Activated CD8-positive, alpha-beta memory T cell treated with anti-CD3 and anti-CD28 coated beads, Interleukin-2, amount 10 ng/mL, durations not matched to agents 7 days and 5 days (primary cell): ENCODE data around the gene RALGAPA1. TPM values are rescaled to one million over a fixed set of nuclear protein-coding genes. Genes with fewer than 3 reads are reported as not detected.
"Not testable (repeated sequence)": the region's sequence is repeated elsewhere in the genome, so short reads cannot be mapped to it uniquely, and the experiment has no call there.

Source experiments
- ATAC-seq: fragments of 150-1000 bp; cut with Tn5 transposase; one replicate; pipeline ENCODE4 v1.10.0; 2021; ENCODE audit warnings: moderate library complexity
- CTCF ChIA-PET: fragments of 350-600 bp; sonication (Branson Sonifier 250); formaldehyde crosslinking; loops from one replicate; lab custom pipeline; 2021; ENCODE audit warnings: antibody characterized with exemption; lab: Charles Lee
- DNase-seq: peaks from one replicate; pipeline ENCODE4 v3.0.0-alpha.2; 2020
- H3K27ac Mint-ChIP-seq: one replicate; pipeline ENCODE4 v1.8.0; 2021; ENCODE audit warnings: mild to moderate bottlenecking, mixed read lengths
- H3K27me3 Mint-ChIP-seq: one replicate; pipeline ENCODE4 v1.8.0; 2021; ENCODE audit warnings: mixed read lengths
- H3K36me3 Mint-ChIP-seq: one replicate; pipeline ENCODE4 v1.8.0; 2021; ENCODE audit warnings: mild to moderate bottlenecking, mixed read lengths
- H3K4me1 Mint-ChIP-seq: one replicate; pipeline ENCODE4 v1.8.0; 2021; ENCODE audit warnings: mixed read lengths
- H3K4me3 Mint-ChIP-seq: one replicate; pipeline ENCODE4 v1.8.0; 2021; ENCODE audit warnings: mild to moderate bottlenecking, moderate library complexity, mixed read lengths
- H3K9me3 Mint-ChIP-seq: one replicate; pipeline ENCODE4 v1.8.0; 2022; ENCODE audit warnings: low read depth, mixed read lengths
- total RNA-seq, 2 experiments: library from RNA; stranded (reverse); gene quantifications; one replicate each; pipeline ENCODE4 v1.2.3, GENCODE V29; 2021

RALGAPA1 gene
- total RNA-seq, 2 experiments from 2014 or later, result 29.3 to 34.8 TPM

- no peak overlapping the region for H3K27ac Mint-ChIP-seq
- H3K27me3 Mint-ChIP-seq, result no peaks in the 10 kb centered on the region
- no peak overlapping the region for H3K4me3 Mint-ChIP-seq
- CTCF ChIA-PET, result no interaction called here
- ATAC-seq (no peak), DNase-seq (no peak)
- peaks cover 4% of the 10 kb centered on the region for H3K4me1 Mint-ChIP-seq
- H3K9me3 Mint-ChIP-seq, result no peaks in the 10 kb centered on the region
- peaks cover 34% of the 10 kb centered on the region for H3K36me3 Mint-ChIP-seq
Observed at GRCh38 chr14:35607380-35607779, 201.7 kb downstream of the RALGAPA1 start.

DNA sequence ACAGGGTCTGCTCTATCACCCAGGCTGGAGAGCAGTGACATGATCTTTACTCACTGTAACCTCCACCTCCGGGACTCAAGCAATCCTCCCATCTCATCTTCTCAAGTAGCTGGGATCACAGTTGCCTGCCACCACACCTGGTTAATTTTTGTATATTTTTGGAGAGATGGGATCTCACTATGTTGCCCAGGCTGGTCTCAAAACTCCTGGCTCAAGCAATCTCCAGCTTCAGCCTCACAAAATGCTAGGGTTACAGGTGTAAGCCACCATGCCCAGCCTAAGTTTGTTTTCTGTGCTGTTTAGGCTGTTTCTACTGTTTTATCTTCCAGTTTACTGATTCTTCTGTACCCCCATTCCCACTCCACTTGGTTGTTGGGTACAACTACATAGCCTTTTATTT, 208.8 kb downstream of the RALGAPA1 start:
- Mint-ChIP-seq H3K27ac (no peak overlapping the region), H3K27me3 (no peaks in the 10 kb centered on the region), H3K9me3 (peaks cover 5% of the 10 kb centered on the region), H3K4me3 (no peak overlapping the region), H3K4me1 (no peaks in the 10 kb centered on the region), H3K36me3 (peaks cover 33% of the 10 kb centered on the region)
- CTCF ChIA-PET, result interaction anchor here (0.8 kb wide), 1 partner anchor 15 kb away, joined by 3 read pairs; no protein-coding TSS in a partner anchor
- DNase-seq, result no peak
- ATAC-seq, result no peak

GRCh38 chr14:35594616-35595015, 214.5 kb downstream of the RALGAPA1 start:
- Mint-ChIP-seq H3K36me3 (peaks cover 28% of the 10 kb centered on the region), H3K27me3 (no peaks in the 10 kb centered on the region), H3K27ac (no peak overlapping the region), H3K9me3 (no peaks in the 10 kb centered on the region), H3K4me1 (no peaks in the 10 kb centered on the region), H3K4me3 (no peak overlapping the region)
- DNase-seq (no peak), ATAC-seq (no peak)
- CTCF ChIA-PET, result no interaction called here

- CTCF ChIA-PET, H3K9me3 Mint-ChIP-seq, H3K27ac Mint-ChIP-seq, H3K27me3 Mint-ChIP-seq, H3K4me3 Mint-ChIP-seq, H3K4me1 Mint-ChIP-seq, ATAC-seq, DNase-seq: not testable (repeated sequence)
- peaks cover 37% of the 10 kb centered on the region for H3K36me3 Mint-ChIP-seq
Observed at GRCh38 chr14:35587373-35587772, 221.7 kb downstream of the RALGAPA1 start.

DNA sequence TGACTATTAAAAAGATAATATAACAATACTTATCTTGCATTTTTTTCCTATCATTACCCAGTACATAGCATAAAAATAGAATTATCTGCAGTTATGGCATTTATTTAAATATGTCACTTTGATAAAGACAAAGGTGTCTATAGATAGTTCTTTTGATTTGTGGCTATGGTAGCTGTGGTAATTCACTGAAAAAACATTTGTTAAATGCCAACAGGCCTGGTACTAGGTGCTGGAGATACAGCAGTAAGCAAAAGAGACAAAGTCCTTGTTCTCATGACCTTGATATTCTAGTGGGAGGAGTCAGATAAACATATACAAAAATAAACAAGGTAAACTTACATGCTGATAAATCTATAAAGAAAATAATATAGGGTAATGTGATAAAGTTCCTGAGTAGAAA, 230.5 kb downstream of the RALGAPA1 start:
- peaks cover 3% of the 10 kb centered on the region for H3K4me1 Mint-ChIP-seq
- CTCF ChIA-PET, result no interaction called here
- no peak overlapping the region for H3K4me3 Mint-ChIP-seq
- DNase-seq, result no peak
- peaks cover 12% of the 10 kb centered on the region for H3K36me3 Mint-ChIP-seq
- no peak overlapping the region for H3K27ac Mint-ChIP-seq
- no peaks in the 10 kb centered on the region for H3K27me3 Mint-ChIP-seq
- no peak for ATAC-seq
- H3K9me3 Mint-ChIP-seq, result no peaks in the 10 kb centered on the region

GRCh38 chr14:35578135-35578534, 231.0 kb downstream of the RALGAPA1 start:
- ATAC-seq (no peak), DNase-seq (no peak)
- no peak overlapping the region for H3K27ac Mint-ChIP-seq
- H3K27me3 Mint-ChIP-seq, result no peaks in the 10 kb centered on the region
- peaks cover 3% of the 10 kb centered on the region for H3K4me1 Mint-ChIP-seq
- CTCF ChIA-PET, result no interaction called here
- no peak overlapping the region for H3K4me3 Mint-ChIP-seq
- peaks cover 7% of the 10 kb centered on the region for H3K36me3 Mint-ChIP-seq
- no peaks in the 10 kb centered on the region for H3K9me3 Mint-ChIP-seq

DNA sequence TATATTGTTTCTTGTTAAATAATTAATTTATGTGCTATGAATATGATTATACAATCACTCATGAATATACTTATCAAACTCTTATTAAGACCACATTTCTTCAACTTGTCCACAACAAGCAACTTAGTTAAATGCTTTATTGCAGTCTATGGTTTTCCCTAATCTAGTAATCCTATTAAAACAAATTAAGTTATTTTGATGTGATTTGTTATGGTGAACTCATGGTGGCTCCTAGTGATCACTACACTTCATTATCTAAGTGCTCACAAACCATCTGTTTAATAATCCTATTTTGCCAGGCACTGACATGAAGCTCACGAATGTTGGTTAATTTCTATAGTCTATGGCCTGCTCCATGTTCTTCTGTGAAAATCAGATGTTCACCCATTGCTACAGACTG, 232.2 kb downstream of the RALGAPA1 start:
- Mint-ChIP-seq H3K4me1 (peaks cover 2% of the 10 kb centered on the region), H3K27ac (no peak overlapping the region)
- DNase-seq, result no peak

DNA sequence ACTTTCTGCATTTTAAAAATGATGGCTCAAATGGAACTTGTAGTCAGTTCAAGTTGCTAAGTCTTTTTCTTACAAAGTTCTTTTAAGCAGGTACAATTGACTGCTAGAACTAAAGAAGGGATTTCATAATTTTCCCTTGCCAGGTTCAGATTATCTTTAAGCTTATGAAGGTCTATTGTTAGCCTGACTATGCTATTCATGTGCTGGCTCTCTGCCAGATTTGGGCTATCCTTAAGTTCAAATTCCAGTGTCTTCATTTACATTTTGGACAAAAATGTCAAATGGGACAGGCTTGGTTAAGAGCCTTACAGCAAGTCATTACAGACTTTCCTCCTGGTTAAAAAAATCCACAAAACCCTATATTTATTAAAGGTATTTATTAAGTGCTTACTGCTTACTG, 232.8 kb downstream of the RALGAPA1 start:
- H3K4me1 Mint-ChIP-seq, result no peaks in the 10 kb centered on the region
- DNase-seq (no peak), ATAC-seq (no peak)
- H3K27me3 Mint-ChIP-seq, result no peaks in the 10 kb centered on the region
- no peak overlapping the region for H3K27ac Mint-ChIP-seq
- H3K4me3 Mint-ChIP-seq, result no peak overlapping the region
- peaks cover 3% of the 10 kb centered on the region for H3K36me3 Mint-ChIP-seq
- CTCF ChIA-PET, result no interaction called here
- no peaks in the 10 kb centered on the region for H3K9me3 Mint-ChIP-seq

More for the DNA sequence above, 232.2 kb downstream of the RALGAPA1 start:
- H3K27me3 Mint-ChIP-seq, result no peaks in the 10 kb centered on the region
- H3K9me3 Mint-ChIP-seq, result no peaks in the 10 kb centered on the region
- H3K36me3 Mint-ChIP-seq, result peaks cover 2% of the 10 kb centered on the region
- CTCF ChIA-PET, result no interaction called here
- H3K4me3 Mint-ChIP-seq, result no peak overlapping the region
- no peak for ATAC-seq

GRCh38 chr14:35573911-35574310, 235.2 kb downstream of the RALGAPA1 start:
- no peak overlapping the region for H3K4me3 Mint-ChIP-seq
- CTCF ChIA-PET, result no interaction called here
- ATAC-seq, result no peak
- H3K36me3 Mint-ChIP-seq, result peaks cover 7% of the 10 kb centered on the region
- H3K4me1 Mint-ChIP-seq, result no peaks in the 10 kb centered on the region
- DNase-seq, result no peak
- no peaks in the 10 kb centered on the region for H3K27me3 Mint-ChIP-seq
- no peaks in the 10 kb centered on the region for H3K9me3 Mint-ChIP-seq
- no peak overlapping the region for H3K27ac Mint-ChIP-seq

DNA sequence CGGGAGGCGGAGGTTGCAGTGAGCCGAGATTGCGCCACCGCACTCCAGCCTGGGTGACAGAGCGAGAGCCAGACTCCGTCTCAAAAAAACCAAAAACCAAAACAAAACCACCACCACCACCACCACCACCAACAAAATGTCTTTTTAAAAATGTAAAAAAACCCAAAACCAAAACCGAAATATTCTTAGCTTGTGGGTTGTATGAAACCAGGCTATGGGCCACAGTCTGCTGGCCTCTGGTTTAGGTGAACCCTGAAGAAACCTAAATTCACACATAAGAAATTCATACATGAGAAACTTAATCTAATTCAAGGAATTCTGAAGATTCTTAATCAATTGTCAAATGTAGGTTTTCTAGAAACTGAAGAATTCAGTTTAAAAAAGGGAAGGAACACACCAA, 237.5 kb downstream of the RALGAPA1 start:
- no peak overlapping the region for H3K4me3 Mint-ChIP-seq
- DNase-seq, result no peak
- no peaks in the 10 kb centered on the region for H3K27me3 Mint-ChIP-seq
- CTCF ChIA-PET, result interaction anchor here (1.2 kb wide), 1 partner anchor 13 kb away, joined by 4 read pairs; no protein-coding TSS in a partner anchor
- H3K4me1 Mint-ChIP-seq, result no peaks in the 10 kb centered on the region
- H3K27ac Mint-ChIP-seq, result no peak overlapping the region
- ATAC-seq, result no peak
- H3K36me3 Mint-ChIP-seq, result peaks cover 7% of the 10 kb centered on the region
- H3K9me3 Mint-ChIP-seq, result no peaks in the 10 kb centered on the region

GRCh38 chr14:35565871-35566464, 243.1 kb downstream of the RALGAPA1 start:
- no peak for ATAC-seq
- Mint-ChIP-seq H3K36me3 (peaks cover 4% of the 10 kb centered on the region), H3K4me1 (no peaks in the 10 kb centered on the region), H3K27ac (no peak overlapping the region), H3K27me3 (no peaks in the 10 kb centered on the region), H3K4me3 (no peak overlapping the region), H3K9me3 (no peaks in the 10 kb centered on the region)
- CTCF ChIA-PET, result no interaction called here
- DNase-seq, result no peak

DNA sequence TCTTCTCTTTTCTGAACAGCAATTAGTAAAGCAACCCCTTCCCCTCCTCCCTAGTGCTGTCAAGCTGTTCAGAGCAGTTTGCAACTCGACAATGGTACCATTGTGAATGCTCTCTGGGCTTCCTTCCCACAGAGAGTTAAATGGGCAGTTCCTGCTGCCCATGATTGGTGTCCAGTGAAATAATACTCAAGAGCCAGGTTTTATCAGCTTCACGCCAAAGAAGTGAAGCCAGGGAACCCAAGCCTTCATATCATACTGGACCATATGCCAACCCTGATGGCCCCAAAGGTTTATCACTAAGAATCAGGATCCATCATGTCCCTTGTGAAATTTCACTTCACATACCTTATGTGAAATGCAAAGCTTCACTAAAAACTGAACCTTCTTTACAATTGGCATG, 250.4 kb downstream of the RALGAPA1 start:
- Mint-ChIP-seq H3K27ac (no peak overlapping the region), H3K4me3 (no peak overlapping the region), H3K27me3 (no peaks in the 10 kb centered on the region), H3K4me1 (no peaks in the 10 kb centered on the region), H3K9me3 (no peaks in the 10 kb centered on the region), H3K36me3 (no peaks in the 10 kb centered on the region)
- CTCF ChIA-PET, result interaction anchor here (1.5 kb wide), 1 partner anchor 13 kb away, joined by 4 read pairs; no protein-coding TSS in a partner anchor
- ATAC-seq, result no peak
- DNase-seq, result no peak

DNA sequence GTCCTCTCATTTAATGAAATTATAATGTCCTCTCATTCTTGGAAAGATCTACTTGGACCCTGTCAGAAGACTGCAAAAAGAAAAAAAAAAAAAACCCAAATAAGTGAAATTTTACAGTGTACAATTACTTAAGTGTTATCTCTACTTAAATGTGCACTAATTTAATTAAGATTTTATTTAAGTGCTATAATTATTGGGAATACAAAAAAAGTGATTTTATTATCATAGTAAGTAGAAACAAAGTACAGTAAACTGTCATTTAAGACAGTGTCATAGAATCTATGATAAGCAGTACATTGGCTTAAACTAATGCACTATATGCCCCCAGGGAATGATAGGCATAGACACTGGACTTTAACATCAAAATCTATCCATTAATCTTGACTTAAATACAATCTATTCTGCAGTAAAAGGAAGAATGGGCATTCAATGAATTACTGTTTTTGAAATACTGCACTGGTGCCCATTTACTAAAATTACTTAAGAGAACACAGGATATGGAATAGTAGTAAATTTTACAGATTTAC, 251.8 kb downstream of the RALGAPA1 start:
- DNase-seq, result no peak
- Mint-ChIP-seq H3K4me3 (no peak overlapping the region), H3K27me3 (no peaks in the 10 kb centered on the region), H3K9me3 (no peaks in the 10 kb centered on the region), H3K4me1 (no peaks in the 10 kb centered on the region), H3K36me3 (no peaks in the 10 kb centered on the region), H3K27ac (no peak overlapping the region)
- CTCF ChIA-PET, result no interaction called here
- ATAC-seq, result no peak

GRCh38 chr14:35556548-35556947, 252.5 kb downstream of the RALGAPA1 start:
- Mint-ChIP-seq H3K4me3 (no peak overlapping the region), H3K36me3 (no peaks in the 10 kb centered on the region), H3K4me1 (no peaks in the 10 kb centered on the region), H3K9me3 (no peaks in the 10 kb centered on the region), H3K27ac (no peak overlapping the region), H3K27me3 (no peaks in the 10 kb centered on the region)
- no peak for ATAC-seq
- CTCF ChIA-PET, result no interaction called here
- DNase-seq, result no peak
